HG03175 (cell line): ENCODE measurements around the gene RRAS.
A peak's percentile ranks its signal among the peaks of the same experiment; 100 is the strongest.

ENCODE experiments used
- ATAC-seq: cut with Tn5 transposase; IDR thresholded peaks from one replicate; pipeline ENCODE4 v1.9.1; 2021; ENCODE audit warnings: mild to moderate bottlenecking, moderate library complexity; ENCODE audit not compliant: unreplicated experiment

RRAS gene

DNA sequence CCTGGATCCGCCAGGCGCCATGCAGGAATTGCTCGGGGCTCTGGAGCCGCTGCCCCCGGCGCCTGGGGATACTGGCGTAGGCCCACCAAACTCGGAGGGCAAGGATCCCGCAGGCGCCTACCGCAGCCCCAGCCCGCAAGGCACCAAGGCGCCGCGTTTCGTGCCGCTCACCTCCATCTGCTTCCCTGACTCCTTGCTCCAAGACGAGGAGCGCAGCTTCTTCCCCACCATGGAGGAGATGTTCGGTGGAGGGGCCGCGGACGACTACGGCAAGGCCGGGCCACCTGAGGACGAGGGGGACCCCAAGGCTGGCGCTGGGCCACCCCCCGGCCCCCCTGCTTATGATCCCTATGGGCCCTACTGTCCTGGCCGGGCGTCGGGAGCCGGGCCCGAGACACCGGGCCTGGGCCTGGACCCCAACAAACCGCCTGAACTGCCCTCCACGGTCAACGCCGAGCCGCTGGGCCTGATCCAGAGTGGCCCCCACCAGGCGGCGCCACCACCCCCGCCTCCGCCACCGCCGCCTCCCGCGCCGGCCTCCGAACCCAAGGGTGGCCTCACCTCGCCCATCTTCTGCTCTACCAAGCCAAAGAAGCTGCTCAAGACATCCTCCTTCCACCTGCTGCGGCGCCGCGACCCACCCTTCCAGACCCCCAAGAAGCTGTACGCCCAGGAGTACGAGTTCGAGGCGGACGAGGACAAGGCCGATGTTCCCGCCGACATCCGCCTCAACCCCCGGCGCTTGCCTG lies 42.8 kb downstream of the RRAS start:
- no peak for ATAC-seq

DNA sequence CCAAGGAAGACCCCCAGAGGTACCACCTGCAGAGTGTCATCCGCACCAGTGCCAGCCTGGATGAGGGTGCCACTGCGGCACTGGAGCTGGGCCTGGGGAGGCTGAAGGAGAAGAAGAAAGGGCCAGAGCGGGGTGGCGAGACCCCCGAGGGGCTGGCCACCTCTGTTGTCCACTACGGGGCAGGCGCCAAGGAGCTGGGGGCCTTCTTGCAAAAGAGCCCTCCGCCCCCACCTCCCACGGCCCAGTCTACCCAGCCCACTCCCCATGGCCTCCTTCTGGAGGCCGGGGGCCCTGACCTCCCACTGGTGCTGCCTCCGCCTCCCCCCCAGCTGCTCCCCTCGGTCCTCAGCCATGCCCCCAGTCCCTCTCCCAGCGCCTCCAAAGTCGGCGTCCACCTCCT lies 43.5 kb downstream of the RRAS start:
- ATAC-seq = no peak

- ATAC-seq = no peak
Observed at GRCh38 chr19:49595819-49596404, 44.0 kb downstream of the RRAS start.

DNA sequence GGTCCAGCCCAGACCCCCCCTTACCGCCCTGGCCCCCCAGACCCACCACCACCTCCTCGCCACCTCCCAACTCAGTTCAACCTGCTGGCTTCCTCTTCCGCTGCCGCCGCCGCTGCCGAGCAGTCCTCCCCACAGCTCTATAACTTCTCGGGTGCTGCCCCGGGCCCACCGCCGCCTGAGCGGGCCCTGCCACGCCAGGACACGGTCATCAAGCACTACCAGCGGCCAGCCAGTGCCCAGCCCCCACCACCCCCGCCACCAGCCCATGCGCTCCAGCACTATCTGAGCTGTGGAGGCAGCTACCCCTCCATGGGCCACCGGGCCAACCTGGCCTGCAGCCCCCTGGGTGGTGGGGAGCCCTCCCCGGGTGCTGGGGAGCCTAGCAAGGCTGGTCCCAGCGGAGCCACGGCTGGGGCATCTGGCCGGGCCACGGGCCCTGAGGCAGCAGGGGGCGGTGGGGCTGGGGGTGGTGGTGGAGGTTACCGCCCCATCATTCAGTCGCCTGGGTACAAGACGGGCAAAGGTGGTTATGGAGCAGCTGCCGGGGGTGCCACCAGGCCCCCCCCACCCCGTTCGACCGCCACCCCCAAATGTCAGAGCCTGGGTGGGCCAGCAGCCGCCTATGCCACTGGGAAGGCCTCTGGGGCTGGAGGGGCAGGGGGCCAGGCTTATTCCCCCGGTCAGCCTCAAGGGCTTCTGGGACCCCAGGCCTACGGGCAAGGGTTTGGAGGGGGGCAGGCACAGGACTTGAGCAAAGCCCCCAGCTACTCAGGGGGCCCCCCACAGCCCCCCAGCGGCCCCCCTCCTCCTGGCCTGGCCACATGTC lies 44.7 kb downstream of the RRAS start:
- ATAC-seq = no peak

- ATAC-seq = no peak
Observed at GRCh38 chr19:49594157-49594992, 45.6 kb downstream of the RRAS start.

- peak; percentile 47 for ATAC-seq
Observed at GRCh38 chr19:49593233-49594113, 46.5 kb downstream of the RRAS start.

DNA sequence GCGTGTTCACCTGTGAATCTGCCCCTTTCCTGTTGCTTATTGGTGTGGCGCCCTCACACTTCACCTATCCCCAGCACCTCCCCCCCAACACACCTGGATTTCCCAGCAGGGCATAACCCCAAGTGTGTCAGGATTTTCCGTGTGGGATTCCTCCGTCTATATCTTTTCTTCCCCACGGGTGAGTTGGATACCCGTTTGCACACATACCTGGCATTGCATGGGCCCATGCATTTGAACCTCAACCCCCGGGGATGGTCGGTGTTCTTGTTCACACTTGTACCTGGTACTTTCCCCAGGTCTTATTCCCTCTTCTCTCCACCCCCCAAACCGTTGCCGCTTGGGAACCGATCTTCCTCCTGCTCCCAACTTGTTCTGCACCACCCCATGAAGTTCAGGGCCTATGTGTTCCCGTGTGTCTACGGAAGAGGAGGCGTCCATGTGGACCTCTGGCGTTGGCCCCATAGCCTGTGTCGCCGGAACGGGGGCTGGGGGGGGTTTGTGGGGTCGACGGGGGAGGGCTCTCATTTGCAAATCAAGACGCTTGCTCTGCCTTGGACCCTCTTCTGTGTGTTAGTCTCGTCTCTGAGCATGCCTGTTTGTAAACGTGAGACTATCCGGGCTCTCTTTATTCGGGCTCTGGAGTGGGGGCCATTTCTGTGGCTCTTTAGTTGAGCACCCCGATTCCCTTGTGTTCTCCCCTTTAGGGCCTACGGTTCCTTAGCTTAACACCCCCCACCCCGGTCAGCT lies 47.3 kb downstream of the RRAS start:
- no peak for ATAC-seq

GRCh38 chr19:49591731-49592485 lies 48.0 kb downstream of the RRAS start:
- ATAC-seq = no peak

- no peak for ATAC-seq
Observed at GRCh38 chr19:49590971-49591730, 48.8 kb downstream of the RRAS start, which contains the start of gene PRR12. TSS of gene PRR12 (plus strand) at chr19:49591182. CDS start at chr19:49591655, 473 bp downstream.

GRCh38 chr19:49590071-49590970 lies 49.6 kb downstream of the RRAS start:
- peak; percentile 71 for ATAC-seq

GRCh38 chr19:49589502-49589905 lies 50.4 kb downstream of the RRAS start:
- ATAC-seq = no peak

GRCh38 chr19:49588365-49589122 lies 51.4 kb downstream of the RRAS start:
- ATAC-seq = no peak

- ATAC-seq = no peak
Observed at GRCh38 chr19:49587227-49587626, 52.7 kb downstream of the RRAS start.
